Left lung (tissue), 10 donors: Measurements from ENCODE around the gene NEK7. TPM values are rescaled to one million over a fixed set of nuclear protein-coding genes. Genes with fewer than 3 reads are reported as not detected.

ENCODE experiments used
- ATAC-seq: fragments of 200-7000 bp; cut with Tn5 transposase; one replicate; pipeline ENCODE4 v1.9.1; 2020; ENCODE audit warnings: moderate library complexity
- DNase-seq, 4 donors: peaks; one replicate each; pipeline ENCODE4 v3.0.0-alpha.2; 2013 to 2020
- H3K27ac ChIP-seq, 2 donors: fragments of 200-600 bp; sonication (generic) in 1 of 2; one replicate each; pipeline versions ENCODE4 v1.5.0 to v1.8.0; 2020 to 2021
- H3K27me3 ChIP-seq, 2 donors: fragments of 200-600 bp; sonication (generic) in 1 of 2; one replicate each; pipeline versions ENCODE4 v1.5.0 to v1.8.0; 2020 to 2021
- H3K36me3 ChIP-seq, 2 donors: fragments of 200-600 bp; sonication (generic) in 1 of 2; one replicate each; pipeline versions ENCODE4 v1.5.0 to v1.8.0; 2020 to 2021
- H3K4me1 ChIP-seq, 2 donors: fragments of 200-600 bp; one replicate each; pipeline ENCODE4 v1.8.0; 2021
- H3K4me3 ChIP-seq, 2 donors: fragments of 200-600 bp; sonication (generic) in 1 of 2; one replicate each; pipeline versions ENCODE4 v1.5.0 to v1.8.0; 2020 to 2021; ENCODE audit warnings: mild to moderate bottlenecking in 1 of 2
- H3K9me3 ChIP-seq, 2 donors: fragments of 200-600 bp; sonication (generic) in 1 of 2; one replicate each; pipeline versions ENCODE4 v1.5.0 to v1.8.0; 2020 to 2021
- intact Hi-C, 2 donors: fragments of 100-400 bp; cut with DNase I; formaldehyde crosslinking; loops; one replicate each; pipeline versions ENCODE4 v1.11.2 to v1.14.2; 2022
- polyA plus RNA-seq, 6 donors: library from polyadenylated mRNA; unstranded; fragments of 120-200 nt; gene quantifications; one replicate each; pipeline ENCODE4 v1.2.1, GENCODE V29; 2013; ENCODE audit not compliant: insufficient read length in 6 of 6
- total RNA-seq, 2 donors: library from RNA; stranded (reverse); fragmentation: NEBNext Ultra II Directional; extraction: Animal tissue kit (Norgen Biotek cat#: 25700); gene quantifications; one replicate each; pipeline ENCODE4 v1.2.1, GENCODE V29; 2021
- TF ChIP-seq, protein P1 (sequence below), 2 donors: fragments of 200-600 bp; sonication (generic) in 1 of 2; IDR thresholded peaks; one replicate each; pipeline versions ENCODE4 v1.5.0 to v1.8.0; 2021; ENCODE audit warnings: antibody characterized with exemption in 2 of 2
- donor health status: DM: no; HTN: yes; CAD: no.
- donor health status: DM: no; HTN: no; CAD: no.

The NEK7 gene
- total and polyA plus RNA-seq, 8 donors = 66.9 to 102 (median 76.1) TPM

DNA sequence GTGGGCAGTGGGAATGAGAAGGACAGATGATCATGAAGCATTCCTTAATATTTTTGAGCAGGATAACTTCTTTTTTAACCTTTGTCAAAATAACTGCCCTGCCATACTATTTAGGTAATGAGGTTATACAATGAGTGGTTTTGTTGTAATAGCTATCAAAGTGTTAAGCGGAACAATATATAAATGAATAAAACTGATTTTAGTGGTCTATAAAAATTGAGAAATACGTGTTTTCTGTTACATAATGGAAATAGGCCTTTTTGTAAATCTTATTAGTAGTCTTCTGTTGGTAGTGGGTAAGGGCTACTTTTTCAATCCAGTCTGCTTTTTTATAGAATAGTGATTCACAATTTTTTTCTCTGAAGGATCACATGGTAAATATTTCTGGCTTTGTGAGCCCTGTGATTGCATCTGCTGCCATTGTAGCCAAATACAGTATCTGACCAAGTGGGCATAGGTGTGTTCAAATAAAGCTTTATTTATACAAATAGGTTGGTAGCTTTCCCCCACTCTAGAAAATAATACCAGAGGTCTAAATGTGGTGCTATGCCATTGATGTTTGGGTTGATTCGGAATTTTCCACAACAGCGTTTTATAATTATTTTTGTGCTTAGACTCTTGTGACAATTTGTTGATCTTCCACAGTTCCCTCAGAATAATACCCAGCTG, 4.3 kb downstream of the NEK7 start:
- no peak for ATAC-seq
- intact Hi-C loops = no loop called here
- Histone ChIP-seq H3K27ac (no peak overlapping the region), H3K4me1 (peaks cover 9 to 44% of the 10 kb centered on the region in 2 donors), H3K9me3 (no peaks in the 10 kb centered on the region), H3K36me3 (no peaks in the 10 kb centered on the region), H3K27me3 (no peaks in the 10 kb centered on the region), H3K4me3 (no peak overlapping the region)
- TF ChIP-seq, protein P1, sequence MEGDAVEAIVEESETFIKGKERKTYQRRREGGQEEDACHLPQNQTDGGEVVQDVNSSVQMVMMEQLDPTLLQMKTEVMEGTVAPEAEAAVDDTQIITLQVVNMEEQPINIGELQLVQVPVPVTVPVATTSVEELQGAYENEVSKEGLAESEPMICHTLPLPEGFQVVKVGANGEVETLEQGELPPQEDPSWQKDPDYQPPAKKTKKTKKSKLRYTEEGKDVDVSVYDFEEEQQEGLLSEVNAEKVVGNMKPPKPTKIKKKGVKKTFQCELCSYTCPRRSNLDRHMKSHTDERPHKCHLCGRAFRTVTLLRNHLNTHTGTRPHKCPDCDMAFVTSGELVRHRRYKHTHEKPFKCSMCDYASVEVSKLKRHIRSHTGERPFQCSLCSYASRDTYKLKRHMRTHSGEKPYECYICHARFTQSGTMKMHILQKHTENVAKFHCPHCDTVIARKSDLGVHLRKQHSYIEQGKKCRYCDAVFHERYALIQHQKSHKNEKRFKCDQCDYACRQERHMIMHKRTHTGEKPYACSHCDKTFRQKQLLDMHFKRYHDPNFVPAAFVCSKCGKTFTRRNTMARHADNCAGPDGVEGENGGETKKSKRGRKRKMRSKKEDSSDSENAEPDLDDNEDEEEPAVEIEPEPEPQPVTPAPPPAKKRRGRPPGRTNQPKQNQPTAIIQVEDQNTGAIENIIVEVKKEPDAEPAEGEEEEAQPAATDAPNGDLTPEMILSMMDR (IDR thresholded peaks at IDR 0.05) = no peak
- DNase-seq = no peak

DNA sequence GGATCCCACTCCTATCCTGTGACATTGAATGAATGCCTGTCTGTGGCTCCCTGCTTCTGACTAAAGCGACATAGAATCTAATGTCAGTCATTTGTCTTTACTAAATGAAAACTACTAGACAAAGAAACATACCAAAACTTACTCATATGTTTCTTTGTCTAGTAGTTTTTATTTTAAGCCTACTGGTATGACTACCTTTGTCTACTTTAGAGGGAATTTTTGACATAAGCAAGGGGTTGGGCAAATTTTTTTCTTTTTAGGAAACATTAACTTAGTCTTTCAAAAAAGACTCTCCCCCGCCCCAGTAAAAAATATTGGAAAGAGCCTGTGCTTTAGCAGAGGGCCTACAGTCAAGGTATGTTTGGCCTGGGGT, 4.9 kb downstream of the NEK7 start:
- ATAC-seq (no peak), DNase-seq (no peak)
- intact Hi-C loops = no loop called here
- Histone ChIP-seq H3K27me3 (no peaks in the 10 kb centered on the region), H3K4me3 (no peak overlapping the region), H3K36me3 (no peaks in the 10 kb centered on the region), H3K9me3 (no peaks in the 10 kb centered on the region), H3K4me1 (peaks cover 9 to 48% of the 10 kb centered on the region in 2 donors), H3K27ac (peak overlapping the region in 1 of 2 donors; percentile 24)
- TF ChIP-seq, protein P1 (IDR thresholded peaks at IDR 0.05) = no peak

DNA sequence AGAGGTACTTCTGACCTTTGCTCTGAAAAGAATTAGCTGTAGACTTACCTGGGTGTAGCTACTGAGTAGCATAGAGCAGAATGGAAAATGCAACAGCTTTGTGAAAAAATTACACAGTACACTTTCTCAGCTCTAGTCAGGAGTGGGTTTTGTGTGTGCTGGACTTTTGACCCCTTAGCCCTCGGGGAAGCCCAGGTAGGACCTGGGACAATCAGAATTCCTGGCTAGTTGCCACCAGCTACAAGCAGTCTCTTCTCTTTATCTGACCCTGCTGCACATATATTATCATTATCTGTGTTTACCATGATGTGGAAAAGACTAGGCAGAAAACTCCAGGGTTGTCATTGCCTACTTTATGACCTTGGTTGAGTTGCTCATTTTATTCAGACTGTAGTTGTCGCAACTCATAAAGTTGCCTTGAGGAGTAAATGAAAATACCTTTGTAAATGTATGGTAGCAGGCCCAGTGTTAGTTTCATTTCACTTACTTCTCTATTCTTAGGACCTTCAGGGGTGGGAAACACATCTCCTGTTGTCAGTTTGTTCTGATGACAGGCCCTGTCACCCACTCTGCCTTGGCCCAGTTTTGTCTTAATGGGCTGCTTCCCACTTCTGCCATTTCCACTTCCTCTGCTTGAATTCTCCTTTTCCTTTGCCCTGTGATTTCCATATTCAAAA, 5.4 kb downstream of the NEK7 start:
- peak overlapping the region in 1 of 2 donors; percentile 24 for H3K27ac ChIP-seq

DNA sequence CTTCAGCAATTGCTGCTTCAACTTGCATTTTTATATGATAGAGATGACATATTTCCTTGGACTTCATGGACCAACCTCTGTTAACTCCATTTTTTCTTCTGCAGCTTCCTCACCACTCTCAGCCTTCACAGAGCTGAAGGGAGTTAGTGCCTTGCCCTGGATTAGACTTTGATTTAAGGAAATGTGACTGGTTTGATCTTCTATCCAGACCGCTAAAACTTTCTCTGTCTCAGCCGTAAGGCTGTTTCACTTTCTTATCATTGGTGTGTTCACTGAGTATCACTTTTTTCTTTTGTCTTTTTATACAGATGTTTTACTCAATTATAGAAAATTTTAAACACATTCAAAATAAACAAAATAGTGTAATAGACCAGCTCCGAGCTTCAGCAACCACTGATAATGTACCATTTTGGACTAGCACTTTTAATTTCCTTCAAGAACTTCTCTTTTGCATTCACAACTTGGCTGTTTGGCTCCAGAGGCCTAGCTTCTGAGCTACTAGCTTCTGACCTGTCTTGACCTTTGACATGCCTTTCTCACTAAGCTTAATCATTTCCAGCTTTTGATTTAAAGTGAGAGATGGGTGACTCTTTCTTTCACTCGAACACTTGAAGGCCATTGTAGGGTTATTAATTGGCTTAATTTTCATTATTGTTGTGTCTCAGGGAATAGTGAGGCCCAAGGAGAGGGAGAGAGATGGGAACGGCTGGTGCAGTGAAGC, 9.3 kb downstream of the NEK7 start:
- no peak overlapping the region for H3K4me3 ChIP-seq
- DNase-seq (no peak), ATAC-seq (no peak)
- H3K36me3 ChIP-seq = no peaks in the 10 kb centered on the region
- peak overlapping the region in 1 of 2 donors; percentile 23 for H3K27ac ChIP-seq
- intact Hi-C loops = no loop called here
- H3K9me3 ChIP-seq = no peaks in the 10 kb centered on the region
- H3K27me3 ChIP-seq = no peaks in the 10 kb centered on the region
- TF ChIP-seq, protein P1 (IDR thresholded peaks at IDR 0.05) = no peak
- peaks cover 14 to 68% of the 10 kb centered on the region in 2 donors for H3K4me1 ChIP-seq

More for the DNA sequence above, 5.4 kb downstream of the NEK7 start:
- peak in 1 of 4 donors; percentile 40 for DNase-seq
- Histone ChIP-seq H3K9me3 (no peaks in the 10 kb centered on the region), H3K27me3 (no peaks in the 10 kb centered on the region), H3K4me3 (no peak overlapping the region), H3K4me1 (peaks cover 10 to 53% of the 10 kb centered on the region in 2 donors), H3K36me3 (no peaks in the 10 kb centered on the region)
- intact Hi-C loops = no loop called here
- ATAC-seq = no peak
- TF ChIP-seq, protein P1 (IDR thresholded peaks at IDR 0.05) = no peak

DNA sequence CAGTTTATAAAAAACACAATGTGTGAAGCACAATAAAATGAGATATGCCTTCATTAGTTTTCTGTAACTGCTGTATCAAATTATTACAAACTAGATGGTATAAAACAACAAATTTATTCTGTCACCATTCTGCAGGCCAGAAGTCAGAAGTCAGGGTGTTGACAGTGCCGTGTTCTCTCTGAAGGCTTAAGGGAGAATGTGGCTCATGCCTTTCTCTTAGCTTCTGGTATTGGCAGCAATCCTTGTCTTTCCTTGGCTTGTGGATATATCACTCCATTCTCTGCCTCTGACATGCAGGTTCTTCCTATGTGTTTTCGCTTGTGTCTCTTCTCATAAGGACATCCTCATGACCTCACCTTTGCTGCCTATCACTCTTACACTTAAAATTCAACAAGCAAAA, 10.1 kb downstream of the NEK7 start:
- no peak overlapping the region for H3K4me3 ChIP-seq
- ATAC-seq (no peak), DNase-seq (no peak)
- no peaks in the 10 kb centered on the region for H3K27me3 ChIP-seq
- no peaks in the 10 kb centered on the region for H3K36me3 ChIP-seq
- peaks cover 14 to 73% of the 10 kb centered on the region in 2 donors for H3K4me1 ChIP-seq
- TF ChIP-seq, protein P1 (IDR thresholded peaks at IDR 0.05) = no peak
- no peaks in the 10 kb centered on the region for H3K9me3 ChIP-seq
- H3K27ac ChIP-seq = no peak overlapping the region
- intact Hi-C loops = no loop called here
